ENCODE data around the gene CLDN20.

- TF ChIP-seq CTCF (IDR thresholded peaks at IDR 0.05; ENCODE audit: insufficient read depth, low read length) (no peak), POLR2AphosphoS5 (IDR thresholded peaks at IDR 0.05; ENCODE audit: low read depth) (no peak), REST (IDR thresholded peaks at IDR 0.05; ENCODE audit: insufficient replicate concordance, low read depth) (no peak), GABPA (IDR thresholded peaks at IDR 0.05; ENCODE audit: low read depth) (no peak)
These were observed 47.9 kb upstream of the CLDN20 start for GRCh38 chr6:155215906-155216305.

All from HL-60 (cell line).